ENCODE data around the gene POLR1E. TPM values are rescaled to one million over a fixed set of nuclear protein-coding genes. Genes with fewer than 3 reads are reported as not detected.

POLR1E gene
- total and polyA plus RNA-seq, 11 donors: 6.9 to 27.0 (median 12.8) TPM

GRCh38 chr9:37551888-37552287 is 66.1 kb downstream of the POLR1E start:
- Histone ChIP-seq H3K36me3 (no peaks in the 10 kb centered on the region), H3K9me3 (no peaks in the 10 kb centered on the region), H3K27ac (no peak overlapping the region), H3K27me3 (no peaks in the 10 kb centered on the region), H3K4me1 (no peaks in the 10 kb centered on the region), H3K4me3 (no peak overlapping the region)
- 89 to 97% (median 93%) methylated on average over 2 of the region's 2 CpGs for WGBS, 4 donors
- TF ChIP-seq CTCF (IDR thresholded peaks at IDR 0.05) (no peak), POLR2A (IDR thresholded peaks at IDR 0.05) (no peak)
- no peak for ATAC-seq
- DNase-seq: no peak
- intact Hi-C loops (cut with DNase I): no loop called here

Other genes starting within 250 kb of the POLR1E start
- 100 to 1,000 TPM in 8 of 9 donors, 10 to 100 TPM in 1; 94.9 to 209 (median 111) TPM for gene GRHPR, start 63.3 kb upstream of the POLR1E start, total RNA-seq
- gene GRHPR, start 63.3 kb upstream of the POLR1E start, polyA plus RNA-seq: 100 to 1,000 TPM in 1 of 2 donors, 10 to 100 TPM in 1; 91.0 to 134 TPM
- gene ZBTB5, start 20.5 kb upstream of the POLR1E start, total RNA-seq: 1 to 10 TPM; 5.2 to 8.0 (median 6.3) TPM
- 1 to 10 TPM; 1.8 to 7.4 TPM for gene ZBTB5, start 20.5 kb upstream of the POLR1E start, polyA plus RNA-seq
- 1 to 10 TPM; 5.5 to 9.8 (median 7.3) TPM for gene FBXO10, start 90.4 kb downstream of the POLR1E start, total RNA-seq
- gene FBXO10, start 90.4 kb downstream of the POLR1E start, polyA plus RNA-seq: 1 to 10 TPM; 2.4 to 6.0 TPM
- 10 to 100 TPM; 39.7 to 64.2 (median 50.3) TPM for gene TOMM5, start 106.6 kb downstream of the POLR1E start, total RNA-seq
- 100 to 1,000 TPM; 103 to 139 TPM for gene TOMM5, start 106.6 kb downstream of the POLR1E start, polyA plus RNA-seq
- gene FRMPD1, start 165.0 kb downstream of the POLR1E start, total RNA-seq: 1 to 10 TPM in 5 of 9 donors, under 1 TPM in 4; 0.59 to 1.9 (median 1.0) TPM
- under 1 TPM; 0.03 to 0.30 TPM for gene FRMPD1, start 165.0 kb downstream of the POLR1E start, polyA plus RNA-seq